IgD-negative memory B cell (primary cell): Measurements from ENCODE around the gene AFG1L. TPM values are rescaled to one million over a fixed set of nuclear protein-coding genes. Genes with fewer than 3 reads are reported as not detected.
"Not testable (repeated sequence)": the region's sequence is repeated elsewhere in the genome, so short reads cannot be mapped to it uniquely, and the experiment has no call there.

ENCODE experiments used
- H3K27ac Mint-ChIP-seq, 3 donors: one replicate each; pipeline ENCODE4 v1.8.0; 2020 to 2022; ENCODE audit warnings: mild to moderate bottlenecking in 3 of 3, mixed read lengths in 3 of 3, moderate library complexity in 1 of 3
- H3K27me3 Mint-ChIP-seq: one replicate; pipeline ENCODE4 v1.8.0; 2021; ENCODE audit warnings: mixed read lengths
- H3K36me3 Mint-ChIP-seq: one replicate; pipeline ENCODE4 v1.8.0; 2020; ENCODE audit warnings: mild to moderate bottlenecking, mixed read lengths
- H3K4me1 Mint-ChIP-seq, 3 donors: one replicate each; pipeline ENCODE4 v1.8.0; 2020 to 2022; ENCODE audit warnings: mixed read lengths in 3 of 3, mild to moderate bottlenecking in 1 of 3
- H3K4me3 Mint-ChIP-seq, 4 donors: one replicate each; pipeline ENCODE4 v1.8.0; 2020 to 2022; ENCODE audit warnings: mild to moderate bottlenecking in 4 of 4, mixed read lengths in 4 of 4, moderate library complexity in 3 of 4
- H3K9me3 Mint-ChIP-seq, 3 donors: one replicate each; pipeline ENCODE4 v1.8.0; 2020 to 2021; ENCODE audit warnings: mixed read lengths in 3 of 3, mild to moderate bottlenecking in 1 of 3
- polyA plus RNA-seq: library from polyadenylated mRNA; unstranded; fragments of 300-500 nt; fragmentation: Illumina TruSeq; gene quantifications from one replicate; pipeline ENCODE4 v1.2.3, GENCODE V29; 2021

Gene AFG1L
- polyA plus RNA-seq, 1 donor from 2014 or later: 5.7 TPM

GRCh38 chr6:108559097-108559883 is 264.4 kb downstream of the AFG1L start:
- H3K4me3 Mint-ChIP-seq: peak overlapping the region; percentile 93 to 97 (median 96)
- H3K27me3 Mint-ChIP-seq: peaks cover 3% of the 10 kb centered on the region
- H3K27ac Mint-ChIP-seq: peak overlapping the region; percentile 96 to 99 (median 96)
- H3K9me3 Mint-ChIP-seq: no peaks in the 10 kb centered on the region
- H3K4me1 Mint-ChIP-seq: peaks cover 16 to 24% (median 16%) of the 10 kb centered on the region in 3 donors
- no peaks in the 10 kb centered on the region for H3K36me3 Mint-ChIP-seq

GRCh38 chr6:108559884-108560462 is 265.1 kb downstream of the AFG1L start:
- H3K36me3 Mint-ChIP-seq: no peaks in the 10 kb centered on the region
- peak overlapping the region; percentile 93 to 97 (median 96) for H3K4me3 Mint-ChIP-seq
- no peaks in the 10 kb centered on the region for H3K9me3 Mint-ChIP-seq
- H3K4me1 Mint-ChIP-seq: peaks cover 21 to 31% (median 22%) of the 10 kb centered on the region in 3 donors
- peaks cover 3% of the 10 kb centered on the region for H3K27me3 Mint-ChIP-seq
- peak overlapping the region; percentile 93 to 96 (median 95) for H3K27ac Mint-ChIP-seq

- Mint-ChIP-seq H3K4me3 (peak within 1 kb of the TSS; percentile 93 to 97 (median 96)), H3K27ac (peak within 1 kb of the TSS; percentile 93 to 97 (median 96)), H3K27me3 (peaks cover 3% of the 10 kb centered on the region), H3K4me1 (peaks cover 25 to 37% (median 25%) of the 10 kb centered on the region in 3 donors), H3K9me3 (no peaks in the 10 kb centered on the region), H3K36me3 (no peaks in the 10 kb centered on the region)
Observed at GRCh38 chr6:108560463-108561308, 265.8 kb downstream of the AFG1L start, which contains the start of gene FOXO3. FOXO3 (plus strand) TSS chr6:108560917; CDS start chr6:108561209, 292 bp downstream.

GRCh38 chr6:108561309-108561647 is 266.4 kb downstream of the AFG1L start:
- peaks cover 30 to 43% (median 31%) of the 10 kb centered on the region in 3 donors for H3K4me1 Mint-ChIP-seq
- not testable (repeated sequence) for H3K4me3 Mint-ChIP-seq, H3K36me3 Mint-ChIP-seq, H3K27ac Mint-ChIP-seq, H3K27me3 Mint-ChIP-seq, H3K9me3 Mint-ChIP-seq

GRCh38 chr6:108561742-108562502 is 267.1 kb downstream of the AFG1L start:
- Mint-ChIP-seq H3K4me3 (peak overlapping the region; percentile 63 to 90 (median 78)), H3K27ac (peak overlapping the region; percentile 23 to 97 (median 75)), H3K27me3 (peaks cover 2% of the 10 kb centered on the region), H3K36me3 (no peaks in the 10 kb centered on the region), H3K9me3 (no peaks in the 10 kb centered on the region), H3K4me1 (peaks cover 30 to 49% (median 36%) of the 10 kb centered on the region in 3 donors)

- H3K4me3 Mint-ChIP-seq: peak overlapping the region; percentile 63 to 90 (median 78)
- peak overlapping the region; percentile 27 to 97 (median 75) for H3K27ac Mint-ChIP-seq
- H3K4me1 Mint-ChIP-seq: peaks cover 30 to 48% (median 37%) of the 10 kb centered on the region in 3 donors
- H3K27me3 Mint-ChIP-seq: no peaks in the 10 kb centered on the region
- no peaks in the 10 kb centered on the region for H3K9me3 Mint-ChIP-seq
- no peaks in the 10 kb centered on the region for H3K36me3 Mint-ChIP-seq
Observed at GRCh38 chr6:108562503-108562993, 267.7 kb downstream of the AFG1L start.

GRCh38 chr6:108563292-108563691 is 268.4 kb downstream of the AFG1L start:
- peaks cover 2% of the 10 kb centered on the region for H3K36me3 Mint-ChIP-seq
- H3K4me1 Mint-ChIP-seq: peaks cover 30 to 49% (median 39%) of the 10 kb centered on the region in 3 donors
- H3K27me3 Mint-ChIP-seq: no peaks in the 10 kb centered on the region
- H3K9me3 Mint-ChIP-seq: no peaks in the 10 kb centered on the region
- peak overlapping the region in 2 of 4 donors; percentile 76 to 81 for H3K4me3 Mint-ChIP-seq
- peak overlapping the region in 2 of 3 donors; percentile 75 to 97 for H3K27ac Mint-ChIP-seq

- Mint-ChIP-seq H3K9me3 (no peaks in the 10 kb centered on the region), H3K27ac (peak overlapping the region; percentile 55 to 96 (median 91)), H3K27me3 (no peaks in the 10 kb centered on the region), H3K4me3 (peak overlapping the region in 3 of 4 donors; percentile 20 to 79 (median 60)), H3K4me1 (peaks cover 25 to 57% (median 40%) of the 10 kb centered on the region in 3 donors), H3K36me3 (peaks cover 3% of the 10 kb centered on the region)
Observed at GRCh38 chr6:108564178-108564577, 269.3 kb downstream of the AFG1L start.

- peaks cover 25 to 60% (median 40%) of the 10 kb centered on the region in 3 donors for H3K4me1 Mint-ChIP-seq
- peak overlapping the region; percentile 49 to 84 (median 72) for H3K4me3 Mint-ChIP-seq
Observed at GRCh38 chr6:108565091-108565766, 270.4 kb downstream of the AFG1L start.

GRCh38 chr6:108565893-108566292 is 271.0 kb downstream of the AFG1L start:
- Mint-ChIP-seq H3K27ac (peak overlapping the region; percentile 55 to 96 (median 91)), H3K27me3 (no peaks in the 10 kb centered on the region), H3K36me3 (peaks cover 3% of the 10 kb centered on the region), H3K4me1 (peaks cover 25 to 60% (median 40%) of the 10 kb centered on the region in 3 donors), H3K4me3 (peak overlapping the region; percentile 51 to 84 (median 72)), H3K9me3 (no peaks in the 10 kb centered on the region)

More at GRCh38 chr6:108565091-108565766, 270.4 kb downstream of the AFG1L start:
- no peaks in the 10 kb centered on the region for H3K27me3 Mint-ChIP-seq
- peak overlapping the region; percentile 55 to 96 (median 91) for H3K27ac Mint-ChIP-seq
- H3K9me3 Mint-ChIP-seq: no peaks in the 10 kb centered on the region
- peaks cover 3% of the 10 kb centered on the region for H3K36me3 Mint-ChIP-seq

GRCh38 chr6:108566406-108566805 is 271.6 kb downstream of the AFG1L start:
- H3K9me3 Mint-ChIP-seq: no peaks in the 10 kb centered on the region
- H3K36me3 Mint-ChIP-seq: peaks cover 6% of the 10 kb centered on the region
- peak overlapping the region; percentile 55 to 96 (median 91) for H3K27ac Mint-ChIP-seq
- H3K27me3 Mint-ChIP-seq: no peaks in the 10 kb centered on the region
- H3K4me3 Mint-ChIP-seq: peak overlapping the region in 2 of 4 donors; percentile 84
- peaks cover 26 to 60% (median 40%) of the 10 kb centered on the region in 3 donors for H3K4me1 Mint-ChIP-seq

GRCh38 chr6:108568101-108568500 is 273.2 kb downstream of the AFG1L start:
- no peaks in the 10 kb centered on the region for H3K9me3 Mint-ChIP-seq
- H3K27me3 Mint-ChIP-seq: no peaks in the 10 kb centered on the region

GRCh38 chr6:108568551-108569305 is 273.9 kb downstream of the AFG1L start:
- peak overlapping the region in 1 of 3 donors; percentile 41 for H3K27ac Mint-ChIP-seq
- peaks cover 25 to 49% (median 29%) of the 10 kb centered on the region in 3 donors for H3K4me1 Mint-ChIP-seq
- H3K4me3 Mint-ChIP-seq: no peak overlapping the region
- no peaks in the 10 kb centered on the region for H3K9me3 Mint-ChIP-seq
- H3K27me3 Mint-ChIP-seq: no peaks in the 10 kb centered on the region
- H3K36me3 Mint-ChIP-seq: peaks cover 10% of the 10 kb centered on the region

More at GRCh38 chr6:108568101-108568500, 273.2 kb downstream of the AFG1L start:
- Mint-ChIP-seq H3K27ac (peak overlapping the region in 1 of 3 donors; percentile 41), H3K36me3 (peaks cover 9% of the 10 kb centered on the region), H3K4me1 (peaks cover 29 to 51% (median 32%) of the 10 kb centered on the region in 3 donors), H3K4me3 (peak overlapping the region in 2 of 4 donors; percentile 56 to 58)
